Activated CD4-positive, alpha-beta T cell treated with anti-CD3 and anti-CD28 coated beads for 36 hours (primary cell): ENCODE measurements around the gene XPNPEP3. TPM values are rescaled to one million over a fixed set of nuclear protein-coding genes. Genes with fewer than 3 reads are reported as not detected.

Experiments
- microRNA-seq: library from miRNA; unstranded; fragments of <30 nt; microRNA quantifications from one replicate; pipeline ENCODE4 v1.2.0, GENCODE V29; 2021; ENCODE audit warnings: borderline replicate concordance
- total RNA-seq, 2 experiments: library from RNA; stranded (reverse); gene quantifications; one replicate each; pipeline ENCODE4 v1.2.3, GENCODE V29; 2021

XPNPEP3 gene
- total RNA-seq, 2 experiments from 2014 or later, result 21.5 to 25.8 TPM

Small RNA genes within 50 kb of the gene (microRNA-seq; reads per million reads assigned to microRNA genes)
- gene MIR4766, result 1.1 reads per million

Other genes with a start within 250 kb of the XPNPEP3 start
- gene MRTFA, start 220.4 kb upstream of the XPNPEP3 start, total RNA-seq, result 10 to 100 TPM; 41.0 to 43.2 TPM
- not detected for gene MCHR1, start 177.7 kb upstream of the XPNPEP3 start, total RNA-seq
- gene SLC25A17, start 37.8 kb upstream of the XPNPEP3 start, total RNA-seq, result 10 to 100 TPM; 23.3 to 29.7 TPM
- 100 to 1,000 TPM; 260 to 297 TPM for gene ST13, start 509 bp upstream of the XPNPEP3 start, total RNA-seq
- not detected for gene DNAJB7, start 5.0 kb downstream of the XPNPEP3 start, total RNA-seq
- gene RBX1, start 94.2 kb downstream of the XPNPEP3 start, total RNA-seq, result 10 to 100 TPM; 49.9 to 96.6 TPM
- 10 to 100 TPM; 40.5 to 61.2 TPM for gene EP300, start 235.4 kb downstream of the XPNPEP3 start, total RNA-seq